Keratinocyte (primary cell): ENCODE data around the gene FMOD.

Source experiments
- EZH2 ChIP-seq: IDR thresholded peaks from one replicate; pipeline ENCODE4 v1.6.1; 2012; ENCODE audit warnings: inconsistent platforms, mild to moderate bottlenecking, low read length, moderate library complexity
- TF ChIP-seq, protein P1 (sequence below), 3 experiments: IDR thresholded peaks in 1 of 3; conservative IDR thresholded peaks in 1 of 3; optimal IDR thresholded peaks in 1 of 3; 2 replicates in 2 of 3; 3 replicates in 1 of 3; pipeline versions ENCODE3 to v1.5.1; 2011; ENCODE audit warnings: low read length in 3 of 3, mild to moderate bottlenecking in 3 of 3, moderate library complexity in 2 of 3, control low read depth in 1 of 3, inconsistent platforms in 1 of 3; ENCODE audit not compliant: insufficient read depth in 2 of 3; ENCODE audit errors: extremely low read depth in 1 of 3

DNA sequence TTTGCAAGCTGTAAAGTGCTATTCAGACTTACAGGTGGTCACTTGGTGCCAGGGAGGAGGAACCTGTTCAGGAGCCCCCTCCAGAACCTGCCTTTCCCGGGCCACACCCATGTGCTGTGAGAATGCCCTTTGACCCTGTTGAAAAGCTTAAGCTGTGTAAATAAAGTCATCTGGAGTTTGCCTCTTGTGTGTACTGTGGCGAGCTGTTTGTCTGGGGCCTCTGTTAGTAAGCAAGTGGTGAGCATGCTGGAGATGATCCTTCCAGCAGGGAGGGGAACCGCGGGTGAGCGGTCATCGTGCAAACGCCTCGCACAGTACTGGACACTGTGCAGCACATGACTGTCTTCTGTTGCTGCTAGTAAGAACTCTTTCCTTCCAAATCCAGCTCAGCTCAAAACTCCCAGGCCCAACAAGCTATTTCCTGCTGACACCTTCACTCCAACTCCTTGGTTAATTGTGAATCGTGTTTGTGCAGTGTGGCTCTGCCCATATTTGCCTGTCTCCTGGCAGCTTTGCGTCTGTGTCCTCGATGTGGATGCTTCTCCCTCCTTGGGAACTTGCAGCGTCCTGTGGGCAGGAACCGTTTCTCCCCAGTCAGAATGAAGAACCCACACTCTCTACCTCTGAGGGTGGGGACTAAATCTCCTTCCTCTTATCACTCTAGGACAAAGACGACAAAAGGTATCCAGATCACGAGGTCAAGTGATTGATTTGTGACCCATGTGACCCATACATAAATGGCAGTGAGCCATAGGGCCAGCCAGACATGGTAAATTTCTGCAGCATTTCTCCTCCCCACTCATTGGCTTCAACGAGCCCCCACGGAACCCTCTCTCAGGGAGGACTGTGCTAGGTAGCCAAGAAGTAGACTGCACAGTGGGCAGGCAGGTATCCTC lies 59.5 kb downstream of the FMOD start:
- TF ChIP-seq, protein P1, sequence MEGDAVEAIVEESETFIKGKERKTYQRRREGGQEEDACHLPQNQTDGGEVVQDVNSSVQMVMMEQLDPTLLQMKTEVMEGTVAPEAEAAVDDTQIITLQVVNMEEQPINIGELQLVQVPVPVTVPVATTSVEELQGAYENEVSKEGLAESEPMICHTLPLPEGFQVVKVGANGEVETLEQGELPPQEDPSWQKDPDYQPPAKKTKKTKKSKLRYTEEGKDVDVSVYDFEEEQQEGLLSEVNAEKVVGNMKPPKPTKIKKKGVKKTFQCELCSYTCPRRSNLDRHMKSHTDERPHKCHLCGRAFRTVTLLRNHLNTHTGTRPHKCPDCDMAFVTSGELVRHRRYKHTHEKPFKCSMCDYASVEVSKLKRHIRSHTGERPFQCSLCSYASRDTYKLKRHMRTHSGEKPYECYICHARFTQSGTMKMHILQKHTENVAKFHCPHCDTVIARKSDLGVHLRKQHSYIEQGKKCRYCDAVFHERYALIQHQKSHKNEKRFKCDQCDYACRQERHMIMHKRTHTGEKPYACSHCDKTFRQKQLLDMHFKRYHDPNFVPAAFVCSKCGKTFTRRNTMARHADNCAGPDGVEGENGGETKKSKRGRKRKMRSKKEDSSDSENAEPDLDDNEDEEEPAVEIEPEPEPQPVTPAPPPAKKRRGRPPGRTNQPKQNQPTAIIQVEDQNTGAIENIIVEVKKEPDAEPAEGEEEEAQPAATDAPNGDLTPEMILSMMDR (optimal IDR thresholded peaks at IDR 0.05 in 1 of 3, IDR thresholded peaks at IDR 0.05 in 1 of 3, conservative IDR thresholded peaks at IDR 0.05 in 1 of 3; ENCODE audit: extremely low read depth in 1 of 3, insufficient read depth in 2 of 3, low read length in 3 of 3), result no peak
- TF ChIP-seq EZH2, result no peak
